Activated CD4-positive, alpha-beta T cell treated with anti-CD3 and anti-CD28 coated beads for 4 hours (primary cell): ENCODE measurements around the gene CADPS.

Source experiments
- DNase-seq, 2 donors: peaks; one replicate each; pipeline ENCODE4 v3.0.0-alpha.2; 2020

The CADPS gene

GRCh38 chr3:62874711-62875557, at the start of gene CADPS:
Gene CADPS (minus strand): TSS chr3:62875416. CDS start chr3:62875029, 387 bp downstream.
- no peak for DNase-seq

- no peak for DNase-seq
These were observed 47.9 kb upstream of the CADPS start for GRCh38 chr3:62923066-62923465.

GRCh38 chr3:62922326-62922725, 47.1 kb upstream of the CADPS start:
- no peak for DNase-seq

GRCh38 chr3:62920466-62920784, 45.2 kb upstream of the CADPS start:
- DNase-seq, result no peak

- DNase-seq, result no peak
These were observed 44.7 kb upstream of the CADPS start for GRCh38 chr3:62919784-62920465.

- no peak for DNase-seq
These were observed 43.6 kb upstream of the CADPS start for GRCh38 chr3:62918777-62919176.

GRCh38 chr3:62918131-62918530, 42.9 kb upstream of the CADPS start:
- DNase-seq, result no peak

GRCh38 chr3:62911526-62911925, 36.3 kb upstream of the CADPS start:
- DNase-seq, result no peak

- no peak for DNase-seq
These were observed 30.1 kb upstream of the CADPS start for GRCh38 chr3:62905331-62905730.

GRCh38 chr3:62898530-62899496, 23.6 kb upstream of the CADPS start:
- no peak for DNase-seq

GRCh38 chr3:62895901-62896300, 20.7 kb upstream of the CADPS start:
- DNase-seq, result no peak

GRCh38 chr3:62892951-62893350, 17.7 kb upstream of the CADPS start:
- DNase-seq, result no peak

GRCh38 chr3:62892045-62892444, 16.8 kb upstream of the CADPS start:
- no peak for DNase-seq

- DNase-seq, result no peak
These were observed 13.6 kb upstream of the CADPS start for GRCh38 chr3:62888778-62889177.

GRCh38 chr3:62888180-62888579, 13.0 kb upstream of the CADPS start:
- DNase-seq, result no peak

GRCh38 chr3:62885136-62885535, 9.9 kb upstream of the CADPS start:
- DNase-seq, result no peak

- DNase-seq, result no peak
These were observed 9.1 kb upstream of the CADPS start for GRCh38 chr3:62884096-62884870.

- no peak for DNase-seq
These were observed 7.5 kb upstream of the CADPS start for GRCh38 chr3:62882676-62883200.

- no peak for DNase-seq
These were observed 848 bp upstream of the CADPS start for GRCh38 chr3:62876064-62876463.

GRCh38 chr3:62875558-62876002, 364 bp upstream of the CADPS start:
- DNase-seq, result no peak

- no peak for DNase-seq
These were observed 1.2 kb downstream of the CADPS start for GRCh38 chr3:62873761-62874710.
